ENCODE results near the gene CRYBG1.

The CRYBG1 gene, protein sequence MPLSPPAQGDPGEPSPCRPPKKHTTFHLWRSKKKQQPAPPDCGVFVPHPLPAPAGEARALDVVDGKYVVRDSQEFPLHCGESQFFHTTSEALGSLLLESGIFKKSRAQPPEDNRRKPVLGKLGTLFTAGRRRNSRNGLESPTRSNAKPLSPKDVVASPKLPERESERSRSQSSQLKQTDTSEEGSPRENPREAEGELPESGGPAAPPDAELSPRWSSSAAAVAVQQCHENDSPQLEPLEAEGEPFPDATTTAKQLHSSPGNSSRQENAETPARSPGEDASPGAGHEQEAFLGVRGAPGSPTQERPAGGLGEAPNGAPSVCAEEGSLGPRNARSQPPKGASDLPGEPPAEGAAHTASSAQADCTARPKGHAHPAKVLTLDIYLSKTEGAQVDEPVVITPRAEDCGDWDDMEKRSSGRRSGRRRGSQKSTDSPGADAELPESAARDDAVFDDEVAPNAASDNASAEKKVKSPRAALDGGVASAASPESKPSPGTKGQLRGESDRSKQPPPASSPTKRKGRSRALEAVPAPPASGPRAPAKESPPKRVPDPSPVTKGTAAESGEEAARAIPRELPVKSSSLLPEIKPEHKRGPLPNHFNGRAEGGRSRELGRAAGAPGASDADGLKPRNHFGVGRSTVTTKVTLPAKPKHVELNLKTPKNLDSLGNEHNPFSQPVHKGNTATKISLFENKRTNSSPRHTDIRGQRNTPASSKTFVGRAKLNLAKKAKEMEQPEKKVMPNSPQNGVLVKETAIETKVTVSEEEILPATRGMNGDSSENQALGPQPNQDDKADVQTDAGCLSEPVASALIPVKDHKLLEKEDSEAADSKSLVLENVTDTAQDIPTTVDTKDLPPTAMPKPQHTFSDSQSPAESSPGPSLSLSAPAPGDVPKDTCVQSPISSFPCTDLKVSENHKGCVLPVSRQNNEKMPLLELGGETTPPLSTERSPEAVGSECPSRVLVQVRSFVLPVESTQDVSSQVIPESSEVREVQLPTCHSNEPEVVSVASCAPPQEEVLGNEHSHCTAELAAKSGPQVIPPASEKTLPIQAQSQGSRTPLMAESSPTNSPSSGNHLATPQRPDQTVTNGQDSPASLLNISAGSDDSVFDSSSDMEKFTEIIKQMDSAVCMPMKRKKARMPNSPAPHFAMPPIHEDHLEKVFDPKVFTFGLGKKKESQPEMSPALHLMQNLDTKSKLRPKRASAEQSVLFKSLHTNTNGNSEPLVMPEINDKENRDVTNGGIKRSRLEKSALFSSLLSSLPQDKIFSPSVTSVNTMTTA (N-terminal part only)

DNA sequence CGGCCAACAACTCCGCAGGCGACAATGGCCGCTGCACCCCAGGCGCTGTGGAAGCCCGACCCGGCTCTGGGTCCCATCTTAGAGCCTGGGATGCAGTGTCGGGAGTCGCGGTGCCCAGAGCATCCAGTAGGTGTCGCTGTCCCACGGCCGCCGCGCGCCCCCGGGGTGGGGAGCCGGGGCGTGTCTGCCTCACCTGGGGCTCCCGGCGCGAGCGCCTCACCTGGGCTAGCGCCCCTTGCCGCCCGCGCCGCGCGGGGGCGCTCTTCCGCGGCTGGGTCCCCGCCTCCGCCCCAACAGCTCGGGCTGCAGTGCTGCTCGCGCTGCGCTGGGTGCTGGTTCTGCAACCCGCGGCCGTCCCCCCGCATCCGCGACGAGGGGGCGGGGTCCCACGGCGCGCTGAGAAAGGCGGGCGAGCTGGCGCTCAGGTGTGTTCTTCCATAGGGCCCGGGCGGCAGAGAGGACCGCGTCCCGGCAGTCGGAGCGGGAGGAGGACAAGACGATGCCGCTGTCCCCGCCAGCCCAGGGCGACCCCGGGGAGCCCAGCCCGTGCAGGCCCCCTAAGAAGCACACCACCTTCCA, at the start of gene CRYBG1:
Gene CRYBG1, plus strand, starts transcription at position 308 of the 579 bp plus-strand sequence. Its CDS starts 192 bp downstream, at position 500.
- Histone ChIP-seq H3K4me1 (ENCODE audit: insufficient read depth, low read length) (no peaks in the 10 kb centered on the region), H3K9me3 (ENCODE audit: control insufficient read depth, insufficient read depth, low read length) (no peaks in the 10 kb centered on the region), H3K9ac (ENCODE audit: low read depth, low read length) (peak within 1 kb of the TSS; percentile 81), H3K36me3 (ENCODE audit: insufficient read depth, low read length) (no peaks in the 10 kb centered on the region)

GRCh38 chr6:106315765-106316374, 44.6 kb upstream of the CRYBG1 start:
- Histone ChIP-seq H3K36me3 (ENCODE audit: insufficient read depth, low read length) (peaks cover 3% of the 10 kb centered on the region; the same call in 1 of the 2 replicates), H3K9ac (ENCODE audit: low read depth, low read length) (no peak overlapping the region), H3K9me3 (ENCODE audit: control insufficient read depth, insufficient read depth, low read length) (no peaks in the 10 kb centered on the region), H3K4me1 (ENCODE audit: insufficient read depth, low read length) (no peaks in the 10 kb centered on the region)

DNA sequence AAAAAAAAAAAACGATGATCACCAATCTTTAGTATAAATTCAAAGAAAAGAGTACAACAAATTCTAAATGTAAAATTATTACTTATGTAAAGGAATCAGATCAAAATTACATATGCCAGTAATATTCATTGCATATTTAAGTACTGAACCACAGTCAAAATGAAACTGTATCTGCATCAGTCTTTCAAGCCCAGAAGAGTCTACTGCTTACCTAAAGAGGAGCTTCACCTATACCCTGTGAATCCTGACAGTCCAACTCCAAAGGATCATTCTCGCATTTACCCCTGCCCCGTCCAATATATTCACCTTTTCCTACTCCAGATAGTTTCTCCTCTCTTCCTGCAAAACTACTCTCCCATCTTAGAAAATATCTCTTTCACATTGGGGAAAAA, 44.1 kb upstream of the CRYBG1 start:
- H3K9ac ChIP-seq (ENCODE audit: low read depth, low read length): no peak overlapping the region
- no peaks in the 10 kb centered on the region for H3K9me3 ChIP-seq (ENCODE audit: control insufficient read depth, insufficient read depth, low read length)
- H3K4me1 ChIP-seq (ENCODE audit: insufficient read depth, low read length): no peaks in the 10 kb centered on the region
- H3K36me3 ChIP-seq (ENCODE audit: insufficient read depth, low read length): peaks cover 3% of the 10 kb centered on the region; the same call in 1 of the 2 replicates

DNA sequence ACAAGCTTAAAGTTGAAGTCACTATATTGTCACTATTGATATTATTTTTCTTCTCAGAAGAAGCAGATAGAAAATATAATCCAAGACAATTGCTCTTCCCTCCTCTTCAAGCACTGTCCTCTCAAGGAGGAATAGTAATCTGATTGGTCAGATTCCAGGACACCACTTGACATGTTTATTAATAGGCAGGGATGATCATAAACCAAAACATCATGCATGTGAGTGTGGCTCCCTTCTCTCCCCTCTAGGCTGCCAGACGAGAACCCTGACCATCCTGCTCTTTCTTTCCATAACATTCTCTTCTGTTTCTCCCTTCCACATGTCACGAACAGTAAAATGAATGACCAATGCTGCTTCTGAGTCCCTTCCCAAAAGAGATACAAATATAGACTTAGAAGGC, 42.5 kb upstream of the CRYBG1 start:
- Histone ChIP-seq H3K9ac (ENCODE audit: low read depth, low read length) (no peak overlapping the region), H3K9me3 (ENCODE audit: control insufficient read depth, insufficient read depth, low read length) (no peaks in the 10 kb centered on the region; the same call in 1 of the 2 replicates), H3K36me3 (ENCODE audit: insufficient read depth, low read length) (no peaks in the 10 kb centered on the region; the same call in 1 of the 2 replicates), H3K4me1 (ENCODE audit: insufficient read depth, low read length) (no peaks in the 10 kb centered on the region)

- H3K9ac ChIP-seq (ENCODE audit: low read depth, low read length): no peak overlapping the region
- H3K9me3 ChIP-seq (ENCODE audit: control insufficient read depth, insufficient read depth, low read length): no peaks in the 10 kb centered on the region; the same call in 1 of the 2 replicates
- H3K36me3 ChIP-seq (ENCODE audit: insufficient read depth, low read length): no peaks in the 10 kb centered on the region; the same call in 1 of the 2 replicates
- no peaks in the 10 kb centered on the region for H3K4me1 ChIP-seq (ENCODE audit: insufficient read depth, low read length)
Measured at GRCh38 chr6:106318851-106319250, 41.7 kb upstream of the CRYBG1 start.

DNA sequence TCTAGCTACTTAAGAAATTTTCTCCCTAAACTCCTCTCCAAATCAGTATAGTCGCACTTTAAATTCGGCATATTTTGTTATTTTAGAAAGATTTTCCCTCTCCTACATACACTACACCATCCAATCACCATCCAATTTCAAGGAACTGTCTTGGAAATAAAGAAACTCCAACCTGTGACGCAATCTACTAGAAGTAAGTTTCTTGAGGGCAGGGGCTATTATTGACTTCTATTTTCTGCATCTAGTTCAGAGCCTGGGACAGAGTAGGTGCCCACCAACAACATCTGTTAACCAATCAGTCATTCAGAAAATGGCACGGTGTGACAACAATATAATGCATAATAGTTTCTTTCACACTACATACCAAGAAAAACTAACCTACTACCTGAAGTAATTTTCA, 38.6 kb upstream of the CRYBG1 start:
- Histone ChIP-seq H3K9ac (ENCODE audit: low read depth, low read length) (no peak overlapping the region), H3K9me3 (ENCODE audit: control insufficient read depth, insufficient read depth, low read length) (no peaks in the 10 kb centered on the region; the same call in 1 of the 2 replicates), H3K36me3 (ENCODE audit: insufficient read depth, low read length) (no peaks in the 10 kb centered on the region), H3K4me1 (ENCODE audit: insufficient read depth, low read length) (peaks cover 7% of the 10 kb centered on the region; the same call in 1 of the 2 replicates)

- Histone ChIP-seq H3K36me3 (ENCODE audit: insufficient read depth, low read length) (no peaks in the 10 kb centered on the region), H3K4me1 (ENCODE audit: insufficient read depth, low read length) (peaks cover 7% of the 10 kb centered on the region; the same call in 1 of the 2 replicates), H3K9ac (ENCODE audit: low read depth, low read length) (peak overlapping the region; percentile 91), H3K9me3 (ENCODE audit: control insufficient read depth, insufficient read depth, low read length) (no peaks in the 10 kb centered on the region; the same call in 1 of the 2 replicates)
Measured at GRCh38 chr6:106324726-106325335, 35.7 kb upstream of the CRYBG1 start.

- no peaks in the 10 kb centered on the region; the same call in 1 of the 2 replicates for H3K9me3 ChIP-seq (ENCODE audit: control insufficient read depth, insufficient read depth, low read length)
- H3K4me1 ChIP-seq (ENCODE audit: insufficient read depth, low read length): peaks cover 7% of the 10 kb centered on the region; the same call in 1 of the 2 replicates
- H3K36me3 ChIP-seq (ENCODE audit: insufficient read depth, low read length): no peaks in the 10 kb centered on the region
- peak within 1 kb of the TSS; percentile 91 for H3K9ac ChIP-seq (ENCODE audit: low read depth, low read length)
Measured at GRCh38 chr6:106325336-106326178, 35.0 kb upstream of the CRYBG1 start, which contains the start of gene ATG5. Gene ATG5, minus strand, starts transcription at chr6:106325760. Its CDS starts 9,552 bp downstream, at chr6:106316208.

GRCh38 chr6:106334646-106335448, 25.7 kb upstream of the CRYBG1 start:
- Histone ChIP-seq H3K36me3 (ENCODE audit: insufficient read depth, low read length) (no peaks in the 10 kb centered on the region), H3K9me3 (ENCODE audit: control insufficient read depth, insufficient read depth, low read length) (no peaks in the 10 kb centered on the region), H3K4me1 (ENCODE audit: insufficient read depth, low read length) (no peaks in the 10 kb centered on the region), H3K9ac (ENCODE audit: low read depth, low read length) (no peak overlapping the region)

GRCh38 chr6:106339334-106340029, 21.0 kb upstream of the CRYBG1 start:
- Histone ChIP-seq H3K9ac (ENCODE audit: low read depth, low read length) (no peak overlapping the region), H3K9me3 (ENCODE audit: control insufficient read depth, insufficient read depth, low read length) (no peaks in the 10 kb centered on the region), H3K36me3 (ENCODE audit: insufficient read depth, low read length) (no peaks in the 10 kb centered on the region), H3K4me1 (ENCODE audit: insufficient read depth, low read length) (no peaks in the 10 kb centered on the region)

- no peak overlapping the region for H3K9ac ChIP-seq (ENCODE audit: low read depth, low read length)
- H3K36me3 ChIP-seq (ENCODE audit: insufficient read depth, low read length): no peaks in the 10 kb centered on the region
- no peaks in the 10 kb centered on the region for H3K4me1 ChIP-seq (ENCODE audit: insufficient read depth, low read length)
- no peaks in the 10 kb centered on the region for H3K9me3 ChIP-seq (ENCODE audit: control insufficient read depth, insufficient read depth, low read length)
Measured at GRCh38 chr6:106347219-106347618, 13.3 kb upstream of the CRYBG1 start.
